Left kidney (tissue), 2 donors: ENCODE results near the gene TNPO3. TPM values are rescaled to one million over a fixed set of nuclear protein-coding genes. Genes with fewer than 3 reads are reported as not detected.
"Not testable (repeated sequence)": the region's sequence is repeated elsewhere in the genome, so short reads cannot be mapped to it uniquely, and the experiment has no call there.

Experiments used
- DNase-seq: peaks from one replicate; pipeline ENCODE4 v3.0.0-alpha.2; 2013
- polyA plus RNA-seq: library from polyadenylated mRNA; unstranded; fragments of 120-200 nt; gene quantifications from one replicate; pipeline ENCODE4 v1.2.1, GENCODE V29; 2013; ENCODE audit not compliant: insufficient read length

TNPO3 gene
- polyA plus RNA-seq, 1 donor, result 52.1 TPM

- DNase-seq, result no peak
Observed at GRCh38 chr7:128922496-128923410, 132.2 kb downstream of the TNPO3 start.

- no peak for DNase-seq
Observed at GRCh38 chr7:128921866-128922440, 133.0 kb downstream of the TNPO3 start.

- DNase-seq, result no peak
Observed at GRCh38 chr7:128920913-128921582, 133.9 kb downstream of the TNPO3 start.

- DNase-seq, result no peak
Observed at GRCh38 chr7:128919881-128920799, 134.8 kb downstream of the TNPO3 start.

- no peak for DNase-seq
Observed at GRCh38 chr7:128919241-128919640, 135.7 kb downstream of the TNPO3 start.

- no peak for DNase-seq
Observed at GRCh38 chr7:128918016-128918665, 136.8 kb downstream of the TNPO3 start.

GRCh38 chr7:128917122-128917521, 137.8 kb downstream of the TNPO3 start:
- DNase-seq, result no peak

- DNase-seq, result no peak
Observed at GRCh38 chr7:128916643-128916915, 138.3 kb downstream of the TNPO3 start.

- DNase-seq, result no peak
Observed at GRCh38 chr7:128915841-128916642, 138.9 kb downstream of the TNPO3 start.

- no peak for DNase-seq
Observed at GRCh38 chr7:128915271-128915819, 139.6 kb downstream of the TNPO3 start.

- DNase-seq, result no peak
Observed at GRCh38 chr7:128914566-128915151, 140.3 kb downstream of the TNPO3 start.

GRCh38 chr7:128913870-128914565, 140.9 kb downstream of the TNPO3 start:
- DNase-seq, result no peak

- not testable (repeated sequence) for DNase-seq
Observed at GRCh38 chr7:128912709-128913495, 142.0 kb downstream of the TNPO3 start.

- DNase-seq, result no peak
Observed at GRCh38 chr7:128912281-128912680, 142.6 kb downstream of the TNPO3 start.

GRCh38 chr7:128911423-128912031, 143.4 kb downstream of the TNPO3 start:
- peak; percentile 67 for DNase-seq

GRCh38 chr7:128910569-128910945, 144.4 kb downstream of the TNPO3 start, which contains the start of gene KCP:
Gene KCP (minus strand): TSS chr7:128910709. CDS start chr7:128910676, 33 bp downstream.
- DNase-seq, result no peak

- peak; percentile 78 for DNase-seq
Observed at GRCh38 chr7:128909625-128910568, 145.0 kb downstream of the TNPO3 start.
